HEK293 (cell line): Measurements from ENCODE around the gene ITGA3.

Experiments
- CTCF ChIP-seq: fragments of 450-650 bp; formaldehyde crosslinking; IDR thresholded peaks from 2 replicates; pipeline ENCODE4 v1.5.1; 2016; ENCODE audit warnings: missing biosample characterization, missing genetic modification characterization
- HOXC10 ChIP-seq: sonication (generic); formaldehyde crosslinking; IDR thresholded peaks from 2 replicates; pipeline ENCODE4 v1.8.1; 2023; ENCODE audit warnings: mild to moderate bottlenecking, missing genetic modification reagents
- SP2 ChIP-seq: fragments of 450-650 bp; formaldehyde crosslinking; IDR thresholded peaks from 2 replicates; pipeline ENCODE4 v1.5.1; 2016; ENCODE audit warnings: missing biosample characterization, missing genetic modification characterization
- SP7 ChIP-seq: fragments of 450-650 bp; formaldehyde crosslinking; IDR thresholded peaks from 2 replicates; pipeline ENCODE4 v1.5.1; 2016; ENCODE audit warnings: missing biosample characterization, missing genetic modification characterization
- ZBTB11 ChIP-seq: fragments of 450-650 bp; formaldehyde crosslinking; conservative IDR thresholded peaks from 2 replicates; pipeline ENCODE4 v1.5.1; 2016; ENCODE audit warnings: low read depth, missing biosample characterization, missing genetic modification characterization
- ZNF664 ChIP-seq: fragments of 450-650 bp; formaldehyde crosslinking; IDR thresholded peaks from 2 replicates; pipeline ENCODE4 v1.5.1; 2016; ENCODE audit warnings: missing biosample characterization, missing genetic modification characterization
- TF ChIP-seq, protein P1 (sequence below): fragments of 450-650 bp; formaldehyde crosslinking; IDR thresholded peaks from 2 replicates; pipeline ENCODE4 v1.5.1; 2016; ENCODE audit warnings: missing biosample characterization, missing genetic modification characterization

GRCh38 chr17:50097455-50097854 lies 41.5 kb downstream of the ITGA3 start:
- TF ChIP-seq CTCF (tag by site-specific recombination), result no peak
- no peak for TF ChIP-seq ZBTB11 (tag by site-specific recombination)
- TF ChIP-seq SP2, result no peak
- no peak for TF ChIP-seq SP7 (tag by site-specific recombination)
- TF ChIP-seq, protein P1, sequence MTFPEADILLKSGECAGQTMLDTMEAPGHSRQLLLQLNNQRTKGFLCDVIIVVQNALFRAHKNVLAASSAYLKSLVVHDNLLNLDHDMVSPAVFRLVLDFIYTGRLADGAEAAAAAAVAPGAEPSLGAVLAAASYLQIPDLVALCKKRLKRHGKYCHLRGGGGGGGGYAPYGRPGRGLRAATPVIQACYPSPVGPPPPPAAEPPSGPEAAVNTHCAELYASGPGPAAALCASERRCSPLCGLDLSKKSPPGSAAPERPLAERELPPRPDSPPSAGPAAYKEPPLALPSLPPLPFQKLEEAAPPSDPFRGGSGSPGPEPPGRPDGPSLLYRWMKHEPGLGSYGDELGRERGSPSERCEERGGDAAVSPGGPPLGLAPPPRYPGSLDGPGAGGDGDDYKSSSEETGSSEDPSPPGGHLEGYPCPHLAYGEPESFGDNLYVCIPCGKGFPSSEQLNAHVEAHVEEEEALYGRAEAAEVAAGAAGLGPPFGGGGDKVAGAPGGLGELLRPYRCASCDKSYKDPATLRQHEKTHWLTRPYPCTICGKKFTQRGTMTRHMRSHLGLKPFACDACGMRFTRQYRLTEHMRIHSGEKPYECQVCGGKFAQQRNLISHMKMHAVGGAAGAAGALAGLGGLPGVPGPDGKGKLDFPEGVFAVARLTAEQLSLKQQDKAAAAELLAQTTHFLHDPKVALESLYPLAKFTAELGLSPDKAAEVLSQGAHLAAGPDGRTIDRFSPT (tag by site-specific recombination), result no peak
- TF ChIP-seq ZNF664 (tag by site-specific recombination), result no peak
- no peak for TF ChIP-seq HOXC10 (CRISPR knock-in tag)
